HepG2 (cell line): ENCODE measurements around the gene PDE4C. TPM values are rescaled to one million over a fixed set of nuclear protein-coding genes. Genes with fewer than 3 reads are reported as not detected.

Source experiments
- LBX2 ChIP-seq: sonication (generic); formaldehyde crosslinking; IDR thresholded peaks from 2 replicates; pipeline ENCODE4 v1.5.0; 2020; ENCODE audit warnings: missing genetic modification reagents, mild to moderate bottlenecking, borderline replicate concordance
- NRL ChIP-seq: sonication (generic); formaldehyde crosslinking; IDR thresholded peaks from 2 replicates; pipeline ENCODE4 v1.5.0; 2020; ENCODE audit warnings: missing genetic modification reagents, mild to moderate bottlenecking, moderate library complexity, borderline replicate concordance
- PAX8 ChIP-seq: sonication (generic); formaldehyde crosslinking; IDR thresholded peaks from 2 replicates; pipeline ENCODE4 v1.8.0; 2022; ENCODE audit warnings: mild to moderate bottlenecking, missing genetic modification reagents, borderline replicate concordance
- SALL1 ChIP-seq: sonication (generic); formaldehyde crosslinking; IDR thresholded peaks from 2 replicates; pipeline ENCODE4 v1.8.0; 2022; ENCODE audit warnings: mild to moderate bottlenecking, missing genetic modification reagents
- TBP ChIP-seq: sonication (generic); formaldehyde crosslinking; IDR thresholded peaks from 2 replicates; pipeline ENCODE4 v1.5.0; 2020; ENCODE audit warnings: missing genetic modification reagents
- THAP8 ChIP-seq: sonication (generic); formaldehyde crosslinking; IDR thresholded peaks from 2 replicates; pipeline ENCODE4 v1.5.1; 2020; ENCODE audit warnings: missing genetic modification reagents, mild to moderate bottlenecking, borderline replicate concordance
- THRA ChIP-seq: sonication (generic); formaldehyde crosslinking; IDR thresholded peaks from 2 replicates; pipeline ENCODE4 v1.4.0; 2020; ENCODE audit warnings: missing genetic modification reagents, borderline replicate concordance
- ZC3H4 ChIP-seq: sonication (generic); formaldehyde crosslinking; IDR thresholded peaks from 2 replicates; pipeline ENCODE4 v1.4.0; 2020; ENCODE audit warnings: missing genetic modification reagents, borderline replicate concordance
- ZFP90 ChIP-seq: sonication (generic); formaldehyde crosslinking; IDR thresholded peaks from 2 replicates; pipeline ENCODE4 v1.8.0; 2022; ENCODE audit warnings: missing genetic modification reagents, mild to moderate bottlenecking, inconsistent platforms, borderline replicate concordance
- ZNF224 ChIP-seq: sonication (generic); formaldehyde crosslinking; IDR thresholded peaks from 2 replicates; pipeline ENCODE4 v1.5.0; 2020; ENCODE audit warnings: mild to moderate bottlenecking, missing genetic modification reagents
- ZNF225 ChIP-seq: sonication (generic); formaldehyde crosslinking; IDR thresholded peaks from 2 replicates; pipeline ENCODE4 v1.4.0; 2020; ENCODE audit warnings: mild to moderate bottlenecking, missing genetic modification reagents
- ZNF30 ChIP-seq: sonication (generic); formaldehyde crosslinking; IDR thresholded peaks from 2 replicates; pipeline ENCODE4 v1.5.0; 2020; ENCODE audit warnings: mild to moderate bottlenecking, missing genetic modification reagents
- ZNF468 ChIP-seq: sonication (generic); formaldehyde crosslinking; IDR thresholded peaks from 2 replicates; pipeline ENCODE4 v1.8.0; 2022; ENCODE audit warnings: mild to moderate bottlenecking, moderate library complexity, missing genetic modification reagents
- ZNF550 ChIP-seq: sonication (generic); formaldehyde crosslinking; IDR thresholded peaks from 2 replicates; pipeline ENCODE4 v1.4.0; 2020; ENCODE audit warnings: mild to moderate bottlenecking, missing genetic modification reagents, borderline replicate concordance
- ZNF737 ChIP-seq: sonication (generic); formaldehyde crosslinking; IDR thresholded peaks from 2 replicates; pipeline ENCODE4 v1.5.0; 2020; ENCODE audit warnings: missing genetic modification reagents, mild to moderate bottlenecking, borderline replicate concordance
- polyA plus RNA-seq, 8 experiments: library from polyadenylated mRNA; depleted of rRNA in 3 of 8; stranded (reverse) in 7 of 8; unstranded in 1 of 8; fragments of >200 nt; fragmentation: Illumina TruSeq in 4 of 8; extraction: Trizol in 4 of 8; gene quantifications; 2 replicates each; pipeline versions ENCODE4 v1.2.1 to v1.2.3, GENCODE V29; 2011 to 2016; ENCODE audit warnings: low read depth in 4 of 8, missing spikeins in 1 of 8, mixed read lengths in 1 of 8; ENCODE audit not compliant: insufficient read depth in 1 of 8
- total RNA-seq, 5 experiments: library from RNA; depleted of rRNA; stranded (reverse); fragments of >200 nt; fragmentation: Illumina TruSeq; extraction: Trizol; gene quantifications; 2 replicates each; pipeline ENCODE4 v1.2.3, GENCODE V29; 2016; ENCODE audit warnings: low read depth in 1 of 5
- TF ChIP-seq, protein P1 (sequence below), 2 experiments: sonication (generic) in 1 of 2; formaldehyde crosslinking in 1 of 2; IDR thresholded peaks; 2 replicates each; pipeline versions ENCODE4 v1.5.1 to v1.6.1; 2011 to 2020; ENCODE audit warnings: borderline replicate concordance in 1 of 2, low read depth in 1 of 2, low read length in 1 of 2, mild to moderate bottlenecking in 1 of 2, missing genetic modification reagents in 1 of 2, moderate library complexity in 1 of 2
- TF ChIP-seq, protein P2 (sequence below): sonication (generic); formaldehyde crosslinking; IDR thresholded peaks from 2 replicates; pipeline ENCODE4 v1.5.1; 2020; ENCODE audit warnings: missing genetic modification reagents, mild to moderate bottlenecking, borderline replicate concordance
- TF ChIP-seq, protein P3 (sequence below): sonication (generic); formaldehyde crosslinking; IDR thresholded peaks from 2 replicates; pipeline ENCODE4 v1.4.0; 2020; ENCODE audit warnings: missing genetic modification reagents

Gene PDE4C
- total and polyA plus RNA-seq, 2 of the 13 experiments (the other 11 are each of a cell fraction or from before 2014, with no cell fraction given), result 1.4 to 14.0 TPM

GRCh38 chr19:18264137-18264854 lies 38.1 kb upstream of the PDE4C start (continued):
- no peak for TF ChIP-seq ZFP90 (CRISPR knock-in tag)
- TF ChIP-seq ZNF468, result no peak
- no peak for TF ChIP-seq TBP
- no peak; the same call in 1 of the 2 replicates for TF ChIP-seq NRL (CRISPR knock-in tag)
- TF ChIP-seq PAX8 (CRISPR knock-in tag), result no peak
- TF ChIP-seq, protein P1, sequence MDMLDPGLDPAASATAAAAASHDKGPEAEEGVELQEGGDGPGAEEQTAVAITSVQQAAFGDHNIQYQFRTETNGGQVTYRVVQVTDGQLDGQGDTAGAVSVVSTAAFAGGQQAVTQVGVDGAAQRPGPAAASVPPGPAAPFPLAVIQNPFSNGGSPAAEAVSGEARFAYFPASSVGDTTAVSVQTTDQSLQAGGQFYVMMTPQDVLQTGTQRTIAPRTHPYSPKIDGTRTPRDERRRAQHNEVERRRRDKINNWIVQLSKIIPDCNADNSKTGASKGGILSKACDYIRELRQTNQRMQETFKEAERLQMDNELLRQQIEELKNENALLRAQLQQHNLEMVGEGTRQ (IDR thresholded peaks at IDR 0.05; ENCODE audit: low read depth, low read length), result no peak
- TF ChIP-seq, protein P1 (CRISPR knock-in tag; IDR thresholded peaks at IDR 0.05; ENCODE audit: borderline replicate concordance), result no peak
- peak; percentile 92; the same call in 1 of the 2 replicates for TF ChIP-seq THRA
- no peak for TF ChIP-seq ZNF224 (CRISPR knock-in tag)
- TF ChIP-seq THAP8, result no peak
- TF ChIP-seq ZNF30 (CRISPR knock-in tag), result no peak
- TF ChIP-seq ZNF737, result no peak
- no peak for TF ChIP-seq ZC3H4 (CRISPR knock-in tag)
- 0 out of 2 replicates have a peak, but pooled peaks have one; percentile 23 for TF ChIP-seq SALL1 (CRISPR knock-in tag)
- TF ChIP-seq ZNF225 (CRISPR knock-in tag), result 0 out of 2 replicates have a peak, but pooled peaks have one; percentile 40
- TF ChIP-seq, protein P2, sequence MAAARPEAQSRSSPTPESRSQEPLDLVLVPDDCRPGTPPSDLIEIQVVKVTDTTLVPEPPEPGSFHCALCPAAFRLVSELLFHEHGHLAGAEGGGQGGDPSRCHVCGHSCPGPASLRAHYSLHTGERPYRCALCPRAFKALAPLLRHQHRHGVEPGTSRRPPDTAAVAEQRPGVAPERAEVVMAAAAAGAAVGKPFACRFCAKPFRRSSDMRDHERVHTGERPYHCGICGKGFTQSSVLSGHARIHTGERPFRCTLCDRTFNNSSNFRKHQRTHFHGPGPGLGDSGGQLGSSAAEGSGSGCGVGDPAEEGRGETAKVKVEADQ, result no peak
- TF ChIP-seq, protein P3, sequence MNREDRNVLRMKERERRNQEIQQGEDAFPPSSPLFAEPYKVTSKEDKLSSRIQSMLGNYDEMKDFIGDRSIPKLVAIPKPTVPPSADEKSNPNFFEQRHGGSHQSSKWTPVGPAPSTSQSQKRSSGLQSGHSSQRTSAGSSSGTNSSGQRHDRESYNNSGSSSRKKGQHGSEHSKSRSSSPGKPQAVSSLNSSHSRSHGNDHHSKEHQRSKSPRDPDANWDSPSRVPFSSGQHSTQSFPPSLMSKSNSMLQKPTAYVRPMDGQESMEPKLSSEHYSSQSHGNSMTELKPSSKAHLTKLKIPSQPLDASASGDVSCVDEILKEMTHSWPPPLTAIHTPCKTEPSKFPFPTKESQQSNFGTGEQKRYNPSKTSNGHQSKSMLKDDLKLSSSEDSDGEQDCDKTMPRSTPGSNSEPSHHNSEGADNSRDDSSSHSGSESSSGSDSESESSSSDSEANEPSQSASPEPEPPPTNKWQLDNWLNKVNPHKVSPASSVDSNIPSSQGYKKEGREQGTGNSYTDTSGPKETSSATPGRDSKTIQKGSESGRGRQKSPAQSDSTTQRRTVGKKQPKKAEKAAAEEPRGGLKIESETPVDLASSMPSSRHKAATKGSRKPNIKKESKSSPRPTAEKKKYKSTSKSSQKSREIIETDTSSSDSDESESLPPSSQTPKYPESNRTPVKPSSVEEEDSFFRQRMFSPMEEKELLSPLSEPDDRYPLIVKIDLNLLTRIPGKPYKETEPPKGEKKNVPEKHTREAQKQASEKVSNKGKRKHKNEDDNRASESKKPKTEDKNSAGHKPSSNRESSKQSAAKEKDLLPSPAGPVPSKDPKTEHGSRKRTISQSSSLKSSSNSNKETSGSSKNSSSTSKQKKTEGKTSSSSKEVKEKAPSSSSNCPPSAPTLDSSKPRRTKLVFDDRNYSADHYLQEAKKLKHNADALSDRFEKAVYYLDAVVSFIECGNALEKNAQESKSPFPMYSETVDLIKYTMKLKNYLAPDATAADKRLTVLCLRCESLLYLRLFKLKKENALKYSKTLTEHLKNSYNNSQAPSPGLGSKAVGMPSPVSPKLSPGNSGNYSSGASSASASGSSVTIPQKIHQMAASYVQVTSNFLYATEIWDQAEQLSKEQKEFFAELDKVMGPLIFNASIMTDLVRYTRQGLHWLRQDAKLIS, result no peak
- TF ChIP-seq LBX2 (CRISPR knock-in tag), result no peak
- TF ChIP-seq ZNF550 (CRISPR knock-in tag), result no peak
